Measurements from ENCODE around the gene FOXK2.

The FOXK2 gene

DNA sequence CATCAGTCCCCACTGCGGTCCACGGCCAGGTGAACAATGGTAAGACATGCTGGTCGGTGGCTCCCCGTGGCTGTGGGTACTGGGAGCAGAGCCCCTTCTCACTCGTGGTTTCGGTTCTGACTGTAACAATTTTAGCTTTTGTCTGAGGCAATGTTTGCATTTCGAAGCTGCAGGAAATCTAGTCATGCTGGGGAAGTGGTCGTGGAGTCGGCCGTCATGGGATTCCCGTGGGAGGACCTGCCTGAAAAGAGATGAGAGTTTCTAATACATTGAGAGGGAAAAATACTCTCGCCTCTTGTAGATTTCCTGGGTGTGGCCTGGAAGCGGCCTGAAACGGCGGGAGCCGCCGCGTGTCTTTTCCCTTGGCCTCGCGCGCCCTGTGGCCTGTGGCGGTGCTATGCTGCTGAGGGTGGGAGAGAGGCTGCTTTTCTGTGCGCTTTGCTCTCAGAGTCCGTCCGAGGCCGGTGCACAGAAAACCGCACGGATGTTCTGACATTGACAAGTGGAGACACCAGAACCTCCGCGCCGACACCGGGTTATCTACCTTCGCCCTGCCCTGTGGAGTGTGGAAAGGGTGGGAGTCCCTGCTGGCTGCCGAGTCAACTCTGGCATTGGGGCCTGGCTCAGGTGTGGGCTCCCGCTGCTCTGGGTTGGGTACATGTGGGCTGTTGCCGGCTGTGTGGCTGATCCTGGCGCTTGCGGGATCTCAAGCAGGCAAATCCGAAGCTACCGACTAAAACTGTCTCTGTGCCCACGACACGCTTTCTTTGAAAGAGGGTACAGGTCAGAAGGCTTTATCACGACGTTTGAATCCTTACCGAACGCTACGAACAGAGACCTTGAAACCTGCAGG lies 67.9 kb downstream of the FOXK2 start:
- in situ Hi-C loops (cut with MboI; ENCODE audit: low sequenced_read_pairs) = no loop called here

- in situ Hi-C loops (cut with MboI; ENCODE audit: low sequenced_read_pairs) = no loop called here
These were observed 69.0 kb downstream of the FOXK2 start for GRCh38 chr17:82588266-82589175.

DNA sequence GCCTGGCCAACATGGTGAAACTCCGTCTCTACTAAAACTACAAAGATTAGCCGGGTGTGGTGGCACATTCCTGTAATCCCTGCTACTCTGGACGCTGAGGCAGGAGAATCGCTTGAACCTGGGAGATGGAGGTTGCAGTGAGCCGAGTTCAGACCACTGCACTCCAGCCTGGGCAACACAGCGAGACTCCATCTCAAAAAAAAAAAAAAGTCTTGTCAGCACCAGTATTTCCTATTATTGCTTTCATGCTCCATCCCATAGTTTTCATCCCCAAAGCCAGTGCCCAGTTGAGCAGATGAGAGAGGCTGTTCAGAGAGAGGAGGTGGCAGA lies 70.3 kb downstream of the FOXK2 start:
- in situ Hi-C loops (cut with MboI; ENCODE audit: low sequenced_read_pairs) = no loop called here

DNA sequence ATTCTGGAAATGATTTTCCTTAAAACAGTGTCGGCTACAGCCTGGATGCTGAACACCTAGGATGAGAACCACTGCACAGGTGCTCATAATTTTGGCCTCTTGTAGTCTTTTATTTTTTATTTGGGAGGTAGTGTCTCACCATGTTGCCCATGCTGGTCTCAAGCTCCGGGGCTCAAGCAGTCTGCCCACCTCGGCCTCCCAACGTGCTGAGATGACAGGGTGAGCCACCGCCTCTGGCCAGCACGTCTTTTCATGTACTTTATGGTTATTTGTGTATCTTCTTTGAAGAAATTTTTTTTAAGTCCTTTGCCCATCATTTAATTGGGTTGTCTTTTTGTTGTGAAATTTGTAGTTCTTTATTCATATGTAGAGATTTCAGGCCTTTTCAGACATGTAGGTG lies 70.7 kb downstream of the FOXK2 start:
- in situ Hi-C loops (cut with MboI; ENCODE audit: low sequenced_read_pairs) = no loop called here

DNA sequence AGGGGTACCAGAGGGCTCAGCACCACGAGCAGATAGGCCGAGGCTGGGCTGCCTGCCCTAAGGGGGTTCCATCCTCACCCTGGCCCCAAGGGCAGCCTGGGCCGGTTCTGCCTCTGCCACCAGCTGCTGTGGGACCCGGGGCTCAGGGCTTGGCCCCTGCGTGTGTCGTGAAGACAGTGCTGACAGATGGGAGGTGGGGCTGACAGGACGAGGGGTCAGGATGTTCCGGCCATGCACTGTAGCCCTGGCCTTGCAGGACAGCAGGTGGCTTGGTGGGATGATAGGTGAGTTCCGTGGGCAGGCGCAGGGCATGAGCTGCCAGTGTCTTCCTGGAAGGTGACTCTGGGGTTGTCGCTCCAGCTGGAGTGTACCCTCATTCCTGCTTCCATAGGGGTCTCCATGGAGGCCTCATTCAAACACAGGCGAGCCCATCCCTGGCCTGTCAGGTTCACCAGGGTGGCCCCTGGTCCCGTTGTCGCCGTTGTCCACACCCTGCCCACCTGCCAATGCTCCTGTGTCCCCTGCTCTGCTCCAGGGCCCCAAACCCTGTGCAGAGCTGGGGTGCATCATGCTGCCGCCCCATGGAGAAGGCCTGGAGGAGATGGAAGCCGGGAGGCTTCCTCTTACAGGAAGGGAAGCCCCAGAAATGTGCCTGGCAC lies 71.5 kb downstream of the FOXK2 start:
- in situ Hi-C loops (cut with MboI; ENCODE audit: low sequenced_read_pairs) = no loop called here

DNA sequence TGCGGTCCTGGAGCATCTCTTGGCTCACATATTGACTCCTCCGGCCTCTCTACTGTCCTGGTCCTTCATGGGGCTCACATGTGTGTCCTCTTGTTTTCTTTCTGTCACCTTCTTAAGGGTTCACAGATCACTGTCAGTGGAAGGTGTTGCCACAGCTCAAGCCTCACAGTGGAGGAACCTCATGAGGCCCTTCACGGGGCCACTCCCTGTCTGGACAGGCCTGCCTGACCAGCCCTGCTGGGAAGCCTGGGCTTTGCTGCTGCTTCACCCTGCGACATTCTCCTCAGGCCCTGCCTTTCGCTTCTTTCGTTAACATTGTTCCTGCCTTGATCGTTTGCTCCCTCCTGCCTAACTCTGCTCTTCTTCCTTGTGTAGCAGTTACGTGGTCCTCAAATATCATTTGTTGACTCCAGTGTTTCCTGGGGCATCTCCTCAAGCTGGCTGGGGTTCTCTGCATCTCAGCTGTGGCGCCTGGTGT lies 72.8 kb downstream of the FOXK2 start:
- in situ Hi-C loops (cut with MboI; ENCODE audit: low sequenced_read_pairs) = no loop called here

- in situ Hi-C loops (cut with MboI; ENCODE audit: low sequenced_read_pairs) = no loop called here
These were observed 73.4 kb downstream of the FOXK2 start for GRCh38 chr17:82592767-82593589.

DNA sequence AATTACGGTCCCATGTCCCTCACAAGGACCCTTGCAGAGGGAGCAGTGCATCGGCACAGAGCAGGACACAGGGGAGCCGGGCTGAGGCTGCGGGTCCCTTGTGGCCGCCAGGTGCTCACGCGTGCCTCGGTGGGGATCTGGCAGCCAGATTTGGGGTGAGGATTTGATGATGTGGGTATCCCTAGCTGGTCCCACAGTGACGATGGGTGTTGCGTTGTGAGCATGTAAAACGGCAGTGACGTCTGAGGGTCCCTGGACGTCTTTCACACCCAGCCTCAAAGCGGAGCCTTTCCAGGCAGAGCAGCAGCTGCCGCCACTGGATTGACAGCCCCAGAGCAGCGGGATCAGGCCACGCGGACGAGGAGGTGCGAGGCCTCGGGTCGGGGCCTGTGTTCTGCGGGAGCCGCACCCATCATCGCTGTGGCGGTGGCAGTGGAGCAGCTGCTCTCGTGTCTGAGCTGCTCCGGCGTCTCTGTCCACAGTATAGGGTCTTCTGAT lies 74.1 kb downstream of the FOXK2 start:
- in situ Hi-C loops (cut with MboI; ENCODE audit: low sequenced_read_pairs) = no loop called here

GRCh38 chr17:82594571-82594970 lies 75.0 kb downstream of the FOXK2 start:
- in situ Hi-C loops (cut with MboI; ENCODE audit: low sequenced_read_pairs) = no loop called here

GRCh38 chr17:82595893-82596292 lies 76.4 kb downstream of the FOXK2 start:
- in situ Hi-C loops (cut with MboI; ENCODE audit: low sequenced_read_pairs) = no loop called here

DNA sequence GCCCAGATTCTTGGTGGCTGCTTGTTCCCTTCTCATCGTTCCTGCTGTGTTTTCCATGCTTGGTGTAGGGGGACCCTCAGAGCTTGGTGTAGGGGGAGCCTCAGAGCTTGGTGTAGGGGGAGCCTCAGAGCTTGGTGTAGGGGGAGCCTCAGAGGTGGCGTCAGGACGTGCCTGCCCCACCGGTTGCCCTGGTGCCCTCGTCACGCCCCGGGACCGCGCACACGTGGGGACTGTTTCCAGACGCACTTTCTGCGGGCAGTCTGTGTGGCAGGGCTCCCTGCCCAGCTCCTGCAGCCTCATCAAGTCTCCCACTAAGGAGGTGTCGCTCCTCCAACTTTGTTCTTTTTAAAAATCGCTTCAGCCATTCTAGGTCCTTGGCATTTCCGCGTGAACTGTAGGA lies 76.8 kb downstream of the FOXK2 start:
- in situ Hi-C loops (cut with MboI; ENCODE audit: low sequenced_read_pairs) = no loop called here

DNA sequence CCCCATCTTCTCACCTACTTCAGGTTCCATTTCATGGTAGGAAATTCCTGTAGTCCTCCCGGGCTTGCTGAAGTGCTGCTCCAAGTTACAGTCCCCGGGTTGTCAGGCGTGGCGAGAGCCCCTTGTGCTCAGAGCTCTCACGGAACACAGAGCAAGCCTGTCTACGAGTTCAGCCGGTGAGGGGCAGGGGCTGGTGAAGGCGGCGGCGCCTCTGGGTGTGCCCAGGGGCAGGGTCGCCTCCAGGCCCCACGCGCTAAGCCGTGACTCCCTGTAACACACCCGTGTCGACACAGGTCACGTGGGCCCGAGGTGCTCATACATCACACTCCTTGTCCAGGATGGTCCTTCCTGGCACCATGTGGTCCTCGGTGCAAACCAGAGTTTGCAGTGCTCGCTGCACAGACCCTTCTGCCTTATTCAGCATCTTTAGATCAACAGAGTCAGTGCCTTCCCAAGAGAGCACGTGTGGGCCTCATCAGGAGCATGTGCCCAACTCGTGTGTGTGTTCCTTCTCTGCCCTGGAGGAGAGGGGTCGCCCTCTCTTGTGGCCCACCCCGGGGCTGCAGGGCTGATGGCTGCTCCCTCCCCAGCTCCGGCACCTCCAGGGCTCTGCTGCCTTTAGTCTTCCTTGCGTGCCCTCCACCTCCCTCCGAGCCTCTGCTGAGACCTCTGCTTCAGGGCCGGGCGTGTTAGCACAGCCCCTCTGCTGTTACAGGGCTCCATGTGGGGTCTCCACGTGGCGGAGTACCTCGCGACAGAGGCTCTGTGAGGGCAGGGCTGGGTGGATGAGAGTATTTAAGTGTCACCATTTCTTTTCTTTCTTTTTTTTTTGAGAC lies 77.5 kb downstream of the FOXK2 start:
- in situ Hi-C loops (cut with MboI; ENCODE audit: low sequenced_read_pairs) = no loop called here

DNA sequence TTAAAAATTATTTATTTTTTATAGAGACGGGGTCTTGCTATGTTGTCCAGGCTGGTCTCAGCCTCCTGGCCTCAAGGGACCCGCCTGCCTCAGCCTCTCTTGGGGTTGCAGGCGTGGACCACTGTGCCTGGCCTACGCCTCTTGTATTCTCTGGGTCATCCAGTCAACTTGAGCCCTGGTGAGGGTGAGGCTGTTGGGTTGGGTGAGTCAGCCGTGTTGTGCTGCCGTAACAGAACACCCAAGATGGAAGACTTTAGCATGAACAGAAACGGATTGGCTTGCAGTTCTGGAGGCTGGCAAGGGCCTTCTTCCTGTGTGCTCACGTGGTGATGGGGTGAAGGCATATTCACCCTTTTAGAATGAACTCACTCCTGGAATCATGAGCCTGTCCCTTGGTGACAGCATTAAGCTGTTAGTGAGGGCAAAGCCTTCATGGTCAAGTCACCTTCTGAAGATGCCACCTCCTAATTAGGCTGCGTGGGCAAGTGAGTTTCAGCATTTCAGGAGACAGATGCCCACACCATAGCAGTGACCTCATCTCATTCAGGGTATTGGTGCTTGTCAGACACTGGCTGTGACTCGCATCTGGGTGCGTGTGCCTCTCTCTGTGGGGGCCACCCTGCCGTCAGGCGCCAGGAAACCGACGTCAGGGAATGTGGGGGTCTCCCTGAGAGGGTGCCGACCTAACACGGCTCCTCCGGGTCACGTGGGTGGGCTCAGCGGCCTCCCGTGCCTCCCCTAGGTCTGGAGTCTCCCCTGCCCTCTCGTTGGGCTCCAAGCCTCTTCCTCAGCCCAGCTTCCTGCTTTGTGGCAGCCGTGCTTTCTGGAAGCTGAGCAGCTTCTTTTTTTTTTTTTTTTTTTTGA lies 79.0 kb downstream of the FOXK2 start:
- in situ Hi-C loops (cut with MboI; ENCODE audit: low sequenced_read_pairs) = no loop called here

- in situ Hi-C loops (cut with MboI; ENCODE audit: low sequenced_read_pairs) = no loop called here
These were observed 80.4 kb downstream of the FOXK2 start for GRCh38 chr17:82599674-82600661.

- in situ Hi-C loops (cut with MboI; ENCODE audit: low sequenced_read_pairs) = no loop called here
These were observed 81.4 kb downstream of the FOXK2 start for GRCh38 chr17:82600731-82601446.

- in situ Hi-C loops (cut with MboI; ENCODE audit: low sequenced_read_pairs) = no loop called here
These were observed 82.0 kb downstream of the FOXK2 start for GRCh38 chr17:82601447-82602000.

Data from HL-60/S4 (cell line).